Suprapubic skin (tissue), 4 donors: ENCODE measurements around the gene PTHLH. TPM values are rescaled to one million over a fixed set of nuclear protein-coding genes. Genes with fewer than 3 reads are reported as not detected.

Experiments
- DNase-seq, 2 donors: peaks; one replicate each; pipeline ENCODE4 v3.0.0-alpha.2; 2019; ENCODE audit warnings: low spot score in 2 of 2
- H3K27ac ChIP-seq: fragments of 200-600 bp; sonication (generic); one replicate; pipeline ENCODE4 v1.5.1; 2019
- H3K27me3 ChIP-seq: fragments of 200-600 bp; sonication (generic); one replicate; pipeline ENCODE4 v1.5.1; 2019
- H3K36me3 ChIP-seq: fragments of 200-600 bp; sonication (generic); one replicate; pipeline ENCODE4 v1.5.1; 2019
- H3K4me1 ChIP-seq: fragments of 200-600 bp; sonication (generic); one replicate; pipeline ENCODE4 v1.5.1; 2019
- H3K4me3 ChIP-seq: fragments of 200-600 bp; sonication (generic); one replicate; pipeline ENCODE4 v1.5.1; 2019; ENCODE audit warnings: mild to moderate bottlenecking
- H3K9me3 ChIP-seq: fragments of 200-600 bp; sonication (generic); one replicate; pipeline ENCODE4 v1.5.1; 2019
- EP300 ChIP-seq: sonication (generic); formaldehyde crosslinking; IDR thresholded peaks from one replicate; pipeline ENCODE4 v1.6.1; 2017; ENCODE audit warnings: antibody characterized with exemption
- POLR2A ChIP-seq, 2 donors: fragments of 450-650 bp; IDR thresholded peaks; one replicate each; pipeline ENCODE4 v1.6.1; 2017; ENCODE audit warnings: antibody characterized with exemption in 2 of 2, mild to moderate bottlenecking in 2 of 2, moderate library complexity in 2 of 2
- POLR2AphosphoS5 ChIP-seq, 3 donors: sonication (generic); formaldehyde crosslinking; IDR thresholded peaks; one replicate each; pipeline ENCODE4 v1.6.1; 2017; ENCODE audit warnings: antibody characterized with exemption in 3 of 3
- WGBS: methylation state at CpG from one replicate; pipeline ENCODE4 v1.1.5; 2018; 5-methylcytosine and 5-hydroxymethylcytosine counted together
- total RNA-seq, 4 donors: library from RNA; depleted of rRNA; stranded (reverse); fragments of >200 nt; gene quantifications; one replicate each; pipeline ENCODE4 v1.1.0, GENCODE V29; 2016
- TF ChIP-seq, protein P1 (sequence below), 2 donors: fragments of 200-600 bp in 1 of 2; fragments of 450-650 bp in 1 of 2; sonication (generic) in 1 of 2; IDR thresholded peaks; one replicate each; pipeline ENCODE4 v1.5.1; 2016 to 2019; ENCODE audit warnings: antibody characterized with exemption in 2 of 2, mild to moderate bottlenecking in 1 of 2, moderate library complexity in 1 of 2

PTHLH gene
- total RNA-seq, 4 donors from 2014 or later: 1.1 to 2.0 TPM; not detected in 2

DNA sequence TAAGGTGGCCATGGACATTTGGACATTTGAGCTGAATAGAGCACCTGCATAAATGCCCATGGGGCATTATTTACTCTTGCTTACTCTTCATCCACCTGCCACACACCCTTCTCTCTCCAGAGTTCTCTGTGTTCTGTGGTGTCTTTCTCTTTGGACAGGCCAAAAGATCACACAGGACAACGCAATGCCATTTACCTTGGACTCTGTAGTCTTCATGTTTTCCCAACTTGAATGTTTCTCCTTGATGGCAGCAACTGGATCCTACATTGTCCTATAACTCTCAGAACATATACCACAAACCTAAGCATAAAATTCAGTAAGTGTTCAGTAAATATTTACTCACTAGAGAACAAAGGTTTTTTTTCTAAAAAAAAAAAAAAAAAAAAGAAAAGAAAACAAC lies 41.7 kb upstream of the PTHLH start:
- Histone ChIP-seq H3K27ac (no peak overlapping the region), H3K9me3 (no peaks in the 10 kb centered on the region), H3K36me3 (no peaks in the 10 kb centered on the region), H3K27me3 (no peaks in the 10 kb centered on the region), H3K4me3 (no peak overlapping the region), H3K4me1 (no peaks in the 10 kb centered on the region)
- 96% methylated on average over 1 of the region's 1 CpG for WGBS
- no peak for DNase-seq
- TF ChIP-seq EP300: no peak
- TF ChIP-seq POLR2A (IDR thresholded peaks at IDR 0.05): no peak
- TF ChIP-seq POLR2AphosphoS5 (IDR thresholded peaks at IDR 0.05): no peak
- TF ChIP-seq, protein P1, sequence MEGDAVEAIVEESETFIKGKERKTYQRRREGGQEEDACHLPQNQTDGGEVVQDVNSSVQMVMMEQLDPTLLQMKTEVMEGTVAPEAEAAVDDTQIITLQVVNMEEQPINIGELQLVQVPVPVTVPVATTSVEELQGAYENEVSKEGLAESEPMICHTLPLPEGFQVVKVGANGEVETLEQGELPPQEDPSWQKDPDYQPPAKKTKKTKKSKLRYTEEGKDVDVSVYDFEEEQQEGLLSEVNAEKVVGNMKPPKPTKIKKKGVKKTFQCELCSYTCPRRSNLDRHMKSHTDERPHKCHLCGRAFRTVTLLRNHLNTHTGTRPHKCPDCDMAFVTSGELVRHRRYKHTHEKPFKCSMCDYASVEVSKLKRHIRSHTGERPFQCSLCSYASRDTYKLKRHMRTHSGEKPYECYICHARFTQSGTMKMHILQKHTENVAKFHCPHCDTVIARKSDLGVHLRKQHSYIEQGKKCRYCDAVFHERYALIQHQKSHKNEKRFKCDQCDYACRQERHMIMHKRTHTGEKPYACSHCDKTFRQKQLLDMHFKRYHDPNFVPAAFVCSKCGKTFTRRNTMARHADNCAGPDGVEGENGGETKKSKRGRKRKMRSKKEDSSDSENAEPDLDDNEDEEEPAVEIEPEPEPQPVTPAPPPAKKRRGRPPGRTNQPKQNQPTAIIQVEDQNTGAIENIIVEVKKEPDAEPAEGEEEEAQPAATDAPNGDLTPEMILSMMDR (IDR thresholded peaks at IDR 0.05): no peak

DNA sequence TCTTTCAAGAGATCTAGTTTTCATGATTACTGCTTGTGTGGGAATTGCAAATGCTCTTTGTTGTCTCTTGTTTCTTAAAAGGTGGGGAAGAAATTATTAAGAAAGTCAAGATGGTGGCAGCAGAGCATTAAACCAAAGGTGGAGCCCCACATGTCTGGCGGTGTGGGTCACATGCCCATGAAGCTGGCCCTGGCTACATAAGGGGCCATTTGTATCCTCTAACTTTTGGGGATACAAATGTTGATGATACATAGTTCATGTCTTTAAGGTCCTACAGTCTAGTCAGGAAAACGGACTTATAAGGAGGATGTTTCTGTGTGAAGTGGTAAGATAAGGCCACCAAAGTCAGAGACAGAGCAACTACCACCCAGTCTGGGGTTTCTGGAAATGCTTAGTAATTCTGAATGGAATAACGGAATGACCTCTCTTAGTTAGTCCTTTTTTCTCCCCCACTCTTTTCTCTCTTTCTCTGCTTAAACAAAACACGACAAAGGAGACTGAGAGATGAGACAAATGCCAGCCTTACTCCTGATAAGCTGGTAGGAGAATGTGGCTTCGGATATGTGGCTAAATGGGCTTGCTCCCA lies 39.9 kb upstream of the PTHLH start:
- Histone ChIP-seq H3K36me3 (no peaks in the 10 kb centered on the region), H3K9me3 (no peaks in the 10 kb centered on the region), H3K27ac (no peak overlapping the region), H3K27me3 (no peaks in the 10 kb centered on the region), H3K4me1 (no peaks in the 10 kb centered on the region), H3K4me3 (no peak overlapping the region)
- no peak for DNase-seq
- TF ChIP-seq POLR2AphosphoS5 (IDR thresholded peaks at IDR 0.05): no peak
- TF ChIP-seq, protein P1 (IDR thresholded peaks at IDR 0.05): no peak
- TF ChIP-seq EP300: no peak
- WGBS: 91% methylated on average over 5 of the region's 5 CpGs

DNA sequence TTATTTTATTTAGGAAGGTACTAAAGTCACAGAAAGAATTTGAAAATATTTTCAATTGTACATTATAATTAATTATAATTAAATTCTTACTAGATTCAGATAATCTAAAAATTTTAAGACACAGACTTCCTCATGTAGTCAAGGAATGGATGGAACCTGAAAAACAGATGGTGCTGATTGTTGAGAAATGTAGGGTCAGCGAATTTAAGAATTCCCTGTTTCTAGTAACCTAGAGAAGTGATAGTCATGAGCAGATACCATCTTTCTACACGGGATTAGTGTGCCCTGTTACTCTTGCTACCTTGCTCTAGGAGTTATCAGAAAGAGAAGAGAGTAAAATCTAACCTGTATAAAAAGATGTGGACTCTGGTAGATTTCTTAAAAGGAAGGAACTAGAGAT lies 37.5 kb upstream of the PTHLH start:
- H3K9me3 ChIP-seq: no peaks in the 10 kb centered on the region
- H3K4me1 ChIP-seq: no peaks in the 10 kb centered on the region
- 73% methylated on average over 2 of the region's 2 CpGs for WGBS
- DNase-seq: no peak
- no peak overlapping the region for H3K4me3 ChIP-seq
- H3K36me3 ChIP-seq: no peaks in the 10 kb centered on the region
- no peaks in the 10 kb centered on the region for H3K27me3 ChIP-seq
- no peak overlapping the region for H3K27ac ChIP-seq
- no peak for TF ChIP-seq POLR2AphosphoS5 (IDR thresholded peaks at IDR 0.05)
- no peak for TF ChIP-seq EP300
- TF ChIP-seq, protein P1 (IDR thresholded peaks at IDR 0.05): no peak
- no peak for TF ChIP-seq POLR2A (IDR thresholded peaks at IDR 0.05)

DNA sequence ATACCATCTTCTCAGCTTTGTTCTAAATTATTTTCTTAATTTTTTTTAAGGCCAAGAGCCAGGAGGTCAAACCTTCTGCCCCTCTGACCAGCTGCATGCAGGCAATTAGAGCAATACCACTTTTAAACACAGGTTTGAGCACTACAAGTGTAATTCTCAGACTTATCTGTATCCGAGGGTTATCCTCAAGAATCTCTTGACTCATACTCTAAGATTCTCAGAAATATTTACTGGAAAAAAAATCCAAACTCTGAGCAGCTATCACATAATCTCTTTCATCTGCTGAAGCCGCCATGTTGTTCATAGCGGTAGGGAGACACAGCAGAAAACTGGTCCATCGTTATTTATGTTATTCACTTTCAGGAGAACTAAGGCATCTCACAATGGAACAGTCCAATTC lies 27.4 kb upstream of the PTHLH start:
- H3K4me3 ChIP-seq: no peak overlapping the region
- no peak for DNase-seq
- no peaks in the 10 kb centered on the region for H3K27me3 ChIP-seq
- 86% methylated on average over 4 of the region's 4 CpGs for WGBS
- H3K4me1 ChIP-seq: no peaks in the 10 kb centered on the region
- TF ChIP-seq POLR2A (IDR thresholded peaks at IDR 0.05) (no peak), POLR2AphosphoS5 (IDR thresholded peaks at IDR 0.05) (no peak), EP300 (no peak)
- TF ChIP-seq, protein P1 (IDR thresholded peaks at IDR 0.05): no peak
- no peaks in the 10 kb centered on the region for H3K36me3 ChIP-seq
- no peaks in the 10 kb centered on the region for H3K9me3 ChIP-seq
- no peak overlapping the region for H3K27ac ChIP-seq

DNA sequence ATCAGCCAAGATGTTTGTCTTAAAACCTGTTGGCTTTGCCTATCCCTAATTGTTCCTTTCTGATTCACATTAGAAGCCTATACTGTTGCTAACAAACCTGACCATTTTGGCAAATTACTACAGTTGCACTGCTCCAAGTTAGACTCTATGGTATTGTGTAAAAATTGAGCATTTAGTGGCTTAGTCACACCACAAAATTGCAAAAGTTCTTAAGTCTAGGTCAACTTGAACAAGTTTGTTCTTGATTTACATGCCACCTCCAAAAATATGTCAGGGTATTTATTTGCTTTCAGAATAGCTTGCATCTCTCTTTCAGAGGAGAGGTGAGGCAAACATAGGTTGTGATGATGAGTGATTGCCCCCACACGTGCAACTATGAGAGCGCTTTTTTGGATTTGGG lies 27.0 kb upstream of the PTHLH start:
- Histone ChIP-seq H3K4me1 (no peaks in the 10 kb centered on the region), H3K9me3 (no peaks in the 10 kb centered on the region), H3K4me3 (no peak overlapping the region), H3K36me3 (no peaks in the 10 kb centered on the region), H3K27me3 (no peaks in the 10 kb centered on the region), H3K27ac (no peak overlapping the region)
- TF ChIP-seq POLR2AphosphoS5 (IDR thresholded peaks at IDR 0.05) (no peak), POLR2A (IDR thresholded peaks at IDR 0.05) (no peak)
- 66% methylated on average over 2 of the region's 2 CpGs for WGBS
- DNase-seq: no peak

DNA sequence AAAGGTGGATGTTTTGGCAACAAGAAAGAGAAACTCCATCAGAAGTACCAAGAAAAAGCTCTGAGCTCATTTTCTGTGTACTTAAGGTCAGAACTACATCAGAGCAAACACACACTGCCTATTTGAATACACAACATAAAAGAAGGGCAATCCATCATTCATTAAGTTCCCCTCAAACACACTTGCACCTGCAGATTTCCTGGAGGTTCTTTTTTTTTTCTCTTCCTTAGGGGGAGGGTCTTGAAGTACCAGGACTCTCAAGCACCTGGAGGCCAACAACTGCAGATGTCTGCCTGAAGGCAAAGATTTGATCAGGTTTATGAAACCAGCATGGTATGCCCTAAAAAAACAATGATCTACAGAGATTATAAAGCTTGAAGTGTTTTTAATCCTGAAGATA lies 26.1 kb upstream of the PTHLH start:
- Histone ChIP-seq H3K9me3 (no peaks in the 10 kb centered on the region), H3K27me3 (no peaks in the 10 kb centered on the region), H3K27ac (no peak overlapping the region), H3K36me3 (no peaks in the 10 kb centered on the region), H3K4me3 (no peak overlapping the region), H3K4me1 (no peaks in the 10 kb centered on the region)
- DNase-seq: no peak
- TF ChIP-seq EP300 (no peak), POLR2AphosphoS5 (IDR thresholded peaks at IDR 0.05) (no peak), POLR2A (IDR thresholded peaks at IDR 0.05) (no peak)
- TF ChIP-seq, protein P1 (IDR thresholded peaks at IDR 0.05): no peak
